Endothelial cell of umbilical vein (primary cell): ENCODE results near the gene LCTL. TPM values are rescaled to one million over a fixed set of nuclear protein-coding genes. Genes with fewer than 3 reads are reported as not detected.

Source experiments
- BruUV-seq: library from RNA; stranded (reverse); fragments of 400-500 nt; replicated peaks from 2 replicates; lab custom pipeline; 2021; lab: Mats Ljungman, UMichigan
- CTCF ChIA-PET: fragments of 300-600, 350-600 bp; sonication (Branson Sonifier 250); formaldehyde crosslinking; loops from one replicate; lab custom pipeline; 2021; ENCODE audit warnings: antibody characterized with exemption, inconsistent platforms; lab: Charles Lee
- POLR2A ChIA-PET: fragments of 300-600, 350-600 bp; sonication (Branson Sonifier 250); formaldehyde crosslinking; loops from one replicate; lab custom pipeline; 2021; ENCODE audit warnings: antibody characterized with exemption, inconsistent platforms; lab: Charles Lee
- DNase-seq: peaks from one replicate; pipeline ENCODE4 v3.0.0-alpha.2; 2011; ENCODE audit warnings: low read depth, low spot score
- FAIRE-seq: peaks from 2 replicates; lab custom pipeline; 2011; peaks lifted over from hg19 to GRCh38; lab: Jason Lieb, UNC
- H2AFZ ChIP-seq: 2 replicates; pipeline ENCODE4 v1.6.0; 2012; ENCODE audit warnings: low read depth, low read length, control low read depth, inconsistent platforms
- H3K27ac ChIP-seq: 2 replicates; pipeline ENCODE4 v1.5.1; 2011; ENCODE audit warnings: low read depth, mild to moderate bottlenecking, control low read depth, low read length, moderate library complexity; ENCODE audit not compliant: insufficient read depth
- H3K27me3 ChIP-seq, 2 experiments: 2 replicates each; pipeline versions ENCODE4 v1.6.0 to v1.6.1; 2011; ENCODE audit warnings: low read length in 2 of 2, mixed read lengths in 1 of 2; ENCODE audit not compliant: control insufficient read depth in 2 of 2, insufficient read depth in 2 of 2
- H3K36me3 ChIP-seq, 2 experiments: 2 replicates in 1 of 2; 3 replicates in 1 of 2; pipeline ENCODE4 v1.5.1; 2011; ENCODE audit warnings: low read length in 2 of 2, mild to moderate bottlenecking in 1 of 2, moderate library complexity in 1 of 2; ENCODE audit not compliant: control insufficient read depth in 2 of 2, insufficient read depth in 2 of 2; ENCODE audit errors: extremely low read depth in 1 of 2
- H3K4me1 ChIP-seq: 3 replicates; pipeline ENCODE4 v1.5.1; 2011; ENCODE audit warnings: mild to moderate bottlenecking, low read length; ENCODE audit not compliant: control insufficient read depth, insufficient read depth; ENCODE audit errors: extremely low read depth
- H3K4me2 ChIP-seq: 2 replicates; pipeline ENCODE4 v1.6.1; 2011; ENCODE audit warnings: low read length, control low read depth, mixed read lengths; ENCODE audit not compliant: insufficient read depth
- H3K4me3 ChIP-seq, 3 experiments: fragments of 200-600 bp in 1 of 3; sonication (generic), shearing (Covaris generic) in 1 of 3; replicated peaks in 1 of 3; 2 replicates each; pipeline ENCODE4 v1.5.1; 2011 to 2016; ENCODE audit warnings: control low read depth in 3 of 3, low read length in 3 of 3, mild to moderate bottlenecking in 2 of 3, inconsistent platforms in 1 of 3, low read depth in 1 of 3, moderate library complexity in 1 of 3; ENCODE audit not compliant: insufficient read depth in 1 of 3
- H3K79me2 ChIP-seq: 2 replicates; pipeline ENCODE4 v1.6.0; 2012; ENCODE audit warnings: low read length, inconsistent platforms; ENCODE audit not compliant: control insufficient read depth, insufficient read depth
- H3K9ac ChIP-seq: replicated peaks from 2 replicates; pipeline ENCODE3; 2011; ENCODE audit warnings: low read length, control low read depth; ENCODE audit not compliant: insufficient read depth; ENCODE audit errors: extremely low read depth
- H3K9me1 ChIP-seq: replicated peaks from 3 replicates; pipeline ENCODE4 v1.6.0; 2011; ENCODE audit warnings: mild to moderate bottlenecking, low read length; ENCODE audit not compliant: control insufficient read depth, insufficient read depth; ENCODE audit errors: extremely low read depth
- H3K9me3 ChIP-seq: replicated peaks from 2 replicates; pipeline ENCODE4 v1.5.1; 2012; ENCODE audit warnings: low read length, inconsistent platforms; ENCODE audit not compliant: control insufficient read depth, insufficient read depth
- H4K20me1 ChIP-seq: replicated peaks from 2 replicates; pipeline ENCODE3; 2011; ENCODE audit warnings: mild to moderate bottlenecking, low read length; ENCODE audit not compliant: control insufficient read depth, insufficient read depth; ENCODE audit errors: extremely low read depth
- EZH2 ChIP-seq: IDR thresholded peaks from 2 replicates; pipeline ENCODE4 v1.6.1; 2012; ENCODE audit warnings: borderline replicate concordance, low read depth, mild to moderate bottlenecking, moderate library complexity, low read length, inconsistent platforms; ENCODE audit not compliant: severe bottlenecking
- FOS ChIP-seq: IDR thresholded peaks from 2 replicates; pipeline ENCODE4 v1.6.1; 2011; ENCODE audit warnings: mild to moderate bottlenecking, low read length, moderate library complexity, borderline replicate concordance; ENCODE audit not compliant: insufficient read depth
- GATA2 ChIP-seq: IDR thresholded peaks from 2 replicates; pipeline ENCODE4 v1.7.0; 2011; ENCODE audit warnings: low read depth, mild to moderate bottlenecking, moderate library complexity, mixed read lengths, low read length; ENCODE audit not compliant: insufficient read length, insufficient read depth
- JUN ChIP-seq: IDR thresholded peaks from 2 replicates; pipeline ENCODE4 v1.6.1; 2011; ENCODE audit warnings: borderline replicate concordance, low read depth; ENCODE audit not compliant: insufficient read length, insufficient read depth
- MYC ChIP-seq: IDR thresholded peaks from one replicate; pipeline ENCODE4 v1.6.1; 2011; ENCODE audit warnings: mild to moderate bottlenecking, low read depth, low read length
- POLR2A ChIP-seq: IDR thresholded peaks from 2 replicates; pipeline ENCODE4 v1.6.1; 2012; ENCODE audit warnings: low read depth, mild to moderate bottlenecking, control low read depth, low read length
- POLR2AphosphoS5 ChIP-seq: IDR thresholded peaks from 2 replicates; pipeline ENCODE4 v1.6.1; 2012; ENCODE audit warnings: low read depth, mild to moderate bottlenecking, control low read depth, low read length, moderate library complexity; ENCODE audit not compliant: insufficient read depth
- dilution Hi-C: fragments of 300-500 bp; cut with MboI; formaldehyde crosslinking; loops from one replicate; pipeline ENCODE4 v1.15.0; 2019; ENCODE audit warnings: low sequenced_read_pairs; ENCODE audit not compliant: extremely low pct_ligation_motif_present
- intact Hi-C: fragments of 100-400 bp; cut with micrococcal nuclease; formaldehyde crosslinking; loops from one replicate; pipeline ENCODE4 v1.10.0; 2022
- polyA plus RNA-seq, 4 experiments: library from polyadenylated mRNA; depleted of rRNA in 3 of 4; stranded (reverse) in 3 of 4; unstranded in 1 of 4; fragments of >200 nt; gene quantifications; 2 replicates each; pipeline versions ENCODE4 v1.2.1 to v1.2.3, GENCODE V29; 2011 to 2012; ENCODE audit warnings: missing spikeins in 1 of 4
- total RNA-seq: library from RNA; stranded (reverse); gene quantifications from 2 replicates; pipeline ENCODE4 v1.2.3, GENCODE V29; 2021
- TF ChIP-seq, protein P1 (sequence below): IDR thresholded peaks from 2 replicates; pipeline ENCODE4 v1.6.1; 2011; ENCODE audit not compliant: insufficient read depth, insufficient read length
- TF ChIP-seq, protein P2 (sequence below), 2 donors: IDR thresholded peaks; 1 replicate in 1 of 2; 2 replicates in 1 of 2; pipeline ENCODE4 v1.5.1; 2011; ENCODE audit warnings: low read length in 2 of 2, mild to moderate bottlenecking in 2 of 2, moderate library complexity in 2 of 2, control low read depth in 1 of 2, inconsistent platforms in 1 of 2, low read depth in 1 of 2; ENCODE audit not compliant: insufficient read depth in 1 of 2; ENCODE audit errors: extremely low read depth in 1 of 2

The LCTL gene
- total and polyA plus RNA-seq, 2 donors (not counting 3 experiments of a cell fraction or from before 2014, with no cell fraction given): 0.04 TPM; not detected in 1

DNA sequence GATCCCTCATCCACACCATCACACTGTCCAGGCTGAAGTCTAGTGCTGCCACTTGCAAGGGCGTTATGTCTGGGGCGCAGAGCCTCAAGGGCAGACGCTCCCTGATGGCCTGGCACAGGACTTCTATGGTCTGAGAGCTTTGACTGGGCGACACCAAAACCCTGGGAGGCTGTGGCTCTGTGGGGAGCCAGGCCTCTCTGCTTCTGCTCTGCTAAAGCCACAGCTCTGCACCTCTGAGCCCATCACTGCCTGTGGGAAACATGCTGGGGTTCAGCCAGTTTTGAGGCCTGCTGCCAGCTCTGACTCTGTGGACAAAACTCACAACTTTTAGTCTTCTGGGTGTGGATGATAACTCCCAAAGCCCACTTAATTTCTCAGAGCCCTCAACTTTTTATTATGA, 6.3 kb upstream of the LCTL start:
- TF ChIP-seq MYC (no peak), EZH2 (no peak), JUN (no peak), POLR2A (no peak), GATA2 (no peak), FOS (no peak), POLR2AphosphoS5 (no peak)
- TF ChIP-seq, protein P1, sequence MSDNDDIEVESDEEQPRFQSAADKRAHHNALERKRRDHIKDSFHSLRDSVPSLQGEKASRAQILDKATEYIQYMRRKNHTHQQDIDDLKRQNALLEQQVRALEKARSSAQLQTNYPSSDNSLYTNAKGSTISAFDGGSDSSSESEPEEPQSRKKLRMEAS: no peak
- TF ChIP-seq, protein P2, sequence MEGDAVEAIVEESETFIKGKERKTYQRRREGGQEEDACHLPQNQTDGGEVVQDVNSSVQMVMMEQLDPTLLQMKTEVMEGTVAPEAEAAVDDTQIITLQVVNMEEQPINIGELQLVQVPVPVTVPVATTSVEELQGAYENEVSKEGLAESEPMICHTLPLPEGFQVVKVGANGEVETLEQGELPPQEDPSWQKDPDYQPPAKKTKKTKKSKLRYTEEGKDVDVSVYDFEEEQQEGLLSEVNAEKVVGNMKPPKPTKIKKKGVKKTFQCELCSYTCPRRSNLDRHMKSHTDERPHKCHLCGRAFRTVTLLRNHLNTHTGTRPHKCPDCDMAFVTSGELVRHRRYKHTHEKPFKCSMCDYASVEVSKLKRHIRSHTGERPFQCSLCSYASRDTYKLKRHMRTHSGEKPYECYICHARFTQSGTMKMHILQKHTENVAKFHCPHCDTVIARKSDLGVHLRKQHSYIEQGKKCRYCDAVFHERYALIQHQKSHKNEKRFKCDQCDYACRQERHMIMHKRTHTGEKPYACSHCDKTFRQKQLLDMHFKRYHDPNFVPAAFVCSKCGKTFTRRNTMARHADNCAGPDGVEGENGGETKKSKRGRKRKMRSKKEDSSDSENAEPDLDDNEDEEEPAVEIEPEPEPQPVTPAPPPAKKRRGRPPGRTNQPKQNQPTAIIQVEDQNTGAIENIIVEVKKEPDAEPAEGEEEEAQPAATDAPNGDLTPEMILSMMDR (IDR thresholded peaks at IDR 0.05; ENCODE audit: extremely low read depth in 1 of 2, insufficient read depth in 1 of 2, low read depth in 1 of 2, low read length in 2 of 2): no peak
- H3K27ac ChIP-seq: no peak overlapping the region

More for the DNA sequence above, 6.3 kb upstream of the LCTL start:
- no peak overlapping the region for H2AFZ ChIP-seq
- dilution Hi-C loops (no loop called here), intact Hi-C loops (no loop called here)
- BruUV-seq: no TSS peak
- no peaks in the 10 kb centered on the region for H4K20me1 ChIP-seq
- H3K9me1 ChIP-seq: no peaks in the 10 kb centered on the region
- H3K4me3 ChIP-seq: no peak overlapping the region
- H3K9ac ChIP-seq: no peak overlapping the region
- no peaks in the 10 kb centered on the region for H3K36me3 ChIP-seq
- no peaks in the 10 kb centered on the region for H3K27me3 ChIP-seq
- CTCF ChIA-PET: interaction anchor here (1.3 kb wide), 1 partner anchor 11 kb away, joined by 3 read pairs; no protein-coding TSS in a partner anchor
- FAIRE-seq: no peak
- POLR2A ChIA-PET: no interaction called here
- H3K4me1 ChIP-seq: no peaks in the 10 kb centered on the region
- H3K4me2 ChIP-seq: no peak overlapping the region
- H3K9me3 ChIP-seq: no peaks in the 10 kb centered on the region
- no peaks in the 10 kb centered on the region for H3K79me2 ChIP-seq
- DNase-seq: no peak
